Loucy (cell line): ENCODE results near the gene RAD51B.

Experiments used
- EZH2phosphoT487 ChIP-seq: fragments of 200-600 bp; IDR thresholded peaks from 2 replicates; pipeline ENCODE4 v1.6.1; 2018; ENCODE audit warnings: antibody characterized with exemption, mild to moderate bottlenecking, moderate library complexity, borderline replicate concordance
- TF ChIP-seq, protein P1 (sequence below): fragments of 200-600 bp; sonication (generic); conservative IDR thresholded peaks from 2 replicates; pipeline ENCODE4 v1.5.1; 2014; ENCODE audit warnings: mild to moderate bottlenecking, antibody characterized with exemption, low read length

DNA sequence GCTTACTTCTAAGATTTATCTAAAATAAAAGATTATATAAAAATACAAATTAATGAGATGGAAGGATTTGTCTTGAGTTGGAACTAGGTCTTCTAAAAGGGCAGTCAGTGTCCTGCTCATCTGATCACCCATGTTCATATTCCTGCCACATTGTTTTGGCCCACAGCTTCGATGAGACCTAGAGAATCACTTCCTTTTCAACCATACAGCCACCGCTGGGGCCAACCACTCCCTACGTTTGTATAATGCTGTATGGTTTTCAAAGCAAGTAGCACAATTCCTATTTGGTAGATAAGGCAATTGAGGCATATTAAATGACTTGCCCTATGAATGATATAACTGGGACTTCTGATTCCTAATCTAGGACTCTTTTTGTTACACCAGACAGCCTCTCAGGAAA is 723.9 kb downstream of the RAD51B start:
- TF ChIP-seq, protein P1, sequence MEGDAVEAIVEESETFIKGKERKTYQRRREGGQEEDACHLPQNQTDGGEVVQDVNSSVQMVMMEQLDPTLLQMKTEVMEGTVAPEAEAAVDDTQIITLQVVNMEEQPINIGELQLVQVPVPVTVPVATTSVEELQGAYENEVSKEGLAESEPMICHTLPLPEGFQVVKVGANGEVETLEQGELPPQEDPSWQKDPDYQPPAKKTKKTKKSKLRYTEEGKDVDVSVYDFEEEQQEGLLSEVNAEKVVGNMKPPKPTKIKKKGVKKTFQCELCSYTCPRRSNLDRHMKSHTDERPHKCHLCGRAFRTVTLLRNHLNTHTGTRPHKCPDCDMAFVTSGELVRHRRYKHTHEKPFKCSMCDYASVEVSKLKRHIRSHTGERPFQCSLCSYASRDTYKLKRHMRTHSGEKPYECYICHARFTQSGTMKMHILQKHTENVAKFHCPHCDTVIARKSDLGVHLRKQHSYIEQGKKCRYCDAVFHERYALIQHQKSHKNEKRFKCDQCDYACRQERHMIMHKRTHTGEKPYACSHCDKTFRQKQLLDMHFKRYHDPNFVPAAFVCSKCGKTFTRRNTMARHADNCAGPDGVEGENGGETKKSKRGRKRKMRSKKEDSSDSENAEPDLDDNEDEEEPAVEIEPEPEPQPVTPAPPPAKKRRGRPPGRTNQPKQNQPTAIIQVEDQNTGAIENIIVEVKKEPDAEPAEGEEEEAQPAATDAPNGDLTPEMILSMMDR = no peak
- no peak for TF ChIP-seq EZH2phosphoT487
